Ovary (tissue), 3 donors: ENCODE results near the gene TRPM2.

ENCODE experiments used
- CTCF ChIP-seq, 3 donors: fragments of 450-650 bp in 2 of 3; fragments of 200-600 bp in 1 of 3; IDR thresholded peaks; one replicate each; pipeline versions ENCODE4 v1.5.1 to v1.8.0; 2016 to 2022; ENCODE audit warnings: antibody characterized with exemption in 3 of 3, mild to moderate bottlenecking in 1 of 3
- EP300 ChIP-seq: sonication (generic); formaldehyde crosslinking; IDR thresholded peaks from one replicate; pipeline ENCODE4 v1.6.1; 2017; ENCODE audit warnings: antibody characterized with exemption
- POLR2A ChIP-seq: fragments of 450-650 bp; IDR thresholded peaks from one replicate; pipeline ENCODE4 v1.6.1; 2017; ENCODE audit warnings: antibody characterized with exemption, mild to moderate bottlenecking, moderate library complexity
- donor health status: DM: no; HTN: no; CAD: no.

- no peak for TF ChIP-seq CTCF (IDR thresholded peaks at IDR 0.05)
- no peak for TF ChIP-seq EP300
- no peak for TF ChIP-seq POLR2A
Measured at GRCh38 chr21:44467859-44468195, 114.4 kb downstream of the TRPM2 start.
